GM08714 (cell line): ENCODE results near the gene SEZ6L.

Source experiments
- H3K4me3 ChIP-seq: fragments of 200-500 bp; sonication (Bioruptor generic); 2 replicates; pipeline ENCODE4 v1.5.1; 2014; ENCODE audit warnings: mild to moderate bottlenecking, low read length, inconsistent platforms
- ZNF274 ChIP-seq: IDR thresholded peaks from 2 replicates; pipeline ENCODE4 v1.6.1; 2012; ENCODE audit warnings: mild to moderate bottlenecking, low read depth, low read length

The SEZ6L gene

DNA sequence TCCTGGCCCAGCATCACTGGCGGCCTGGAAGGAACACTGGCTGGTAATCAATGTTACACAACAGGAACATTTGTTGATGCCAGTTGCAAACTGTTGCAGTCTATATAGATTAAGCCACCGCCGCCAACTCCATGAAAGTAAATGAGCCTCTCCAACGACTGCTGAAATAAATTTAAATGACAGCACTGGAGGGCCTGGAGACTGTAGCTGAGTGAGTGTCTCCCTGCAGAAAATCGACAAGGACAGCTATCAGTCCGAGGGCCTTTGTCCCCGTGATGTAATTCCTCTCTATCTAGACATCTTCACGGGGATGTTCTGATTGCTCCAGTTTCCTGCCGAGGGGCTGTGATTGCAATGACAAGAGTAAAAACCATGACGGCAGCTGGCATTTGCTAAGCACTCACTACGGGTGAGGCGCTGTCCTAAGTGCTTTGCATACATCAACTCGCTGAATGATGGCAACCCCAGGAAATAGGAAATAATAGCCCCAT is 120.4 kb downstream of the SEZ6L start:
- H3K4me3 ChIP-seq: no peak overlapping the region
- TF ChIP-seq ZNF274: no peak

DNA sequence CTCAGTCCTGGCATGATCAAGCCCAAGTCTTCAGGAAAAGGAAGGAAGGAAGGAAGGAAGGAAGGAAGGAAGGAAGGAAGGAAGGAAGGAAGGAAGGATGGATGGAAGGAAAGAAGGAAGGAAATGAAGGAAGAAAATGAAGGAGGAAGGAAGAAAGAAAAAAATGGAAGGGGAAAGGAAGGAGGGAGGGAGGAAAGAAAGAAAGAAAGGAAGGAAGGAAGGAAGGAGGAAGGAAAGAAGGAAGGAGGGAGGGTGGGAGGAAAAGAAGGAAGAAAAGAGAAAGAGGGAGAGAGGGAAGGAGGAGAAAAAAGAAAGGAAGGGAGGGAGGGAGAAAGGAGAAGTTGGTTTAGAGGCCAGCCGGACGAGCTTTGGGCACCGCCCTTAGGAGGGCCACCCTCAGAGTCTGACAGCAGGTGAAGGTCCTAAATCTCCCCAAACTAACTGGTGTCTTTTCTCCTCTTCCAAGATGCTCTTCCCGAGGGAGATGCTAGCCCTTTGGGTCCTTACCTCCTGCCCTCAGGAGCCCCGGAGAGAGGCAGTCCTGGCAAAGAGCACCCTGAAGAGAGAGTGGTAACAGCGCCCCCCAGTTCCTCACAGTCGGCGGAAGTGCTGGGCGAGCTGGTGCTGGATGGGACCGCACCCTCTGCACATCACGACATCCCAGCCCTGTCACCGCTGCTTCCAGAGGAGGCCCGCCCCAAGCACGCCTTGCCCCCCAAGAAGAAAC is 122.8 kb downstream of the SEZ6L start:
- H3K4me3 ChIP-seq: no peak overlapping the region
- no peak for TF ChIP-seq ZNF274

DNA sequence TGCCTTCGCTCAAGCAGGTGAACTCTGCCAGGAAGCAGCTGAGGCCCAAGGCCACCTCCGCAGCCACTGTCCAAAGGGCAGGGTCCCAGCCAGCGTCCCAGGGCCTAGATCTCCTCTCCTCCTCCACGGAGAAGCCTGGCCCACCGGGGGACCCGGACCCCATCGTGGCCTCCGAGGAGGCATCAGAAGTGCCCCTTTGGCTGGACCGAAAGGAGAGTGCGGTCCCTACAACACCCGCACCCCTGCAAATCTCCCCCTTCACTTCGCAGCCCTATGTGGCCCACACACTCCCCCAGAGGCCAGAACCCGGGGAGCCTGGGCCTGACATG is 123.4 kb downstream of the SEZ6L start:
- no peak for TF ChIP-seq ZNF274
- H3K4me3 ChIP-seq: no peak overlapping the region

DNA sequence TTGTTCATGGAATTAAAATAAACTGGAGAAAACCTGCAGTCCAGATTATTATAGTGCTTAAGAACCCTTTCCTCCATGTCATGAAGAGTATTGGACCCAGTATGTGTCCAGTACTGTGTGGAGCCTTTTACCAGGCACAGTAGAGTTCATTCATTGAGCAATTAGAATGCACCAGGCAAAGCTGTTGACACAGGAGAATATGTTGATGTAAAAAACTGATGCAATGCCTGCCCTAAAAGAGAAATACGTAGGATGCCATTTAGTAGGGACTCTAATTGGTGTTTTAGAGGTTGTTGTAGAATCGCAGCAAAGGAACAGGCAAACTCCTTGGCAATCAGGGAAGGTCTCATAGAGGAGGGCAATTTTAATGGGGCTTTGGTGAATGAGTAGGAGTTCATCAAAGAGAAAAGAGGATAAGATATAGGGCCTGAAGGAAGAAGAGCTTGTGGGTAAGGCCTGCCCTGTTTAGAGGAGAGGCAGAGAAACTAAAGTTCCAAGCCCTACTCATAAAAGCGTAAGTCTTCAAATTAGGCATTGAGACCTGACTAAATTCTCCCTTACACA is 126.4 kb downstream of the SEZ6L start:
- no peak for TF ChIP-seq ZNF274

DNA sequence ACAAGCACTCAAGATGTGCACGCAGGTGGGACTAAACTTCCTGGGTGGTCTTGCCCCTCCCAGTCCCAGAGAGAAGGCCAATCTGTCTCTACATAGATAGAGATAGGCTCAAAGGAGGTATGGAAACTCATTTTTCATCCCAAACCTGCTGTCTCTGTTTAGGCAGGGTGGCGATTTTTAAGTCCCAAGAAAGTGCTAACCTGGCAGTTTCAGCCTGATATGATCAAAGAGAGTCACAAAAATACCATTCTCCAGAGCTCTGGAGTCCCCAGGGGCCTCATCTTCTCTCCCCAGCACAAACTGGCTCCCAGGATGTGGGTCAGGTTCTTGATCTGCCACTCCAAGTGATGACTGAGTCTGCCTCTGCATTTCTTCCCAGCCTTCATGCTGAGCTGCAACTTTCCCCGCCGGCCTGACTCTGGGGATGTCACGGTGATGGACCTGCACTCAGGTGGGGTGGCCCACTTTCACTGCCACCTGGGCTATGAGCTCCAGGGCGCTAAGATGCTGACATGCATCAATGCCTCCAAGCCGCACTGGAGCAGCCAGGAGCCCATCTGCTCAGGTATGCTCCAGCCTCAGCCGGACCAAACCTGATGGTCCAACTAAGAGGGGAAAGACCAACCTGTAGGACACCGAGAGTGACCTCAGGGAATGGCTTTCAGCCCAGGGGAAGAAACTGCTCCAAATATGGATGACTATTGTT is 129.5 kb downstream of the SEZ6L start:
- TF ChIP-seq ZNF274: no peak
- H3K4me3 ChIP-seq: no peak overlapping the region

More for the DNA sequence above, 126.4 kb downstream of the SEZ6L start:
- H3K4me3 ChIP-seq: no peak overlapping the region

DNA sequence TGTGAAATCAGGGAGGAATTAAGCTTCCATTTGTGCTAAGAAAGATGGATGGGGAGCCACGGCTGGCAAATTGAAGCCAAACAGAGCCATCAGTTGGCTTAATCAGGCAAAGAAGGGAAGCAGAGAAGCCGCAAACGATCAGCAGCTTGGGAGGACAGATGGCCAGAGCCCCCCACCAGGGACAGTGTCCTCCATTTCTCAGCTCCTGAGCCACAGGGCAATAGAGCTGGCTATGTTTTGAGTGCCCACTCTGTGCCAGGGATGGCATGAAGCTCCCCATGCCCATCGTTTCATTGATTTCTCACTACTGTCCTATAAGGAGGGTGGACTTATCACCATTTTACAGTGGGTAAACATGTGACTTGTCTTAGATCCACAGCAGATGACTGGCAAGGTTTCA is 133.5 kb downstream of the SEZ6L start:
- H3K4me3 ChIP-seq: no peak overlapping the region
- TF ChIP-seq ZNF274: no peak

DNA sequence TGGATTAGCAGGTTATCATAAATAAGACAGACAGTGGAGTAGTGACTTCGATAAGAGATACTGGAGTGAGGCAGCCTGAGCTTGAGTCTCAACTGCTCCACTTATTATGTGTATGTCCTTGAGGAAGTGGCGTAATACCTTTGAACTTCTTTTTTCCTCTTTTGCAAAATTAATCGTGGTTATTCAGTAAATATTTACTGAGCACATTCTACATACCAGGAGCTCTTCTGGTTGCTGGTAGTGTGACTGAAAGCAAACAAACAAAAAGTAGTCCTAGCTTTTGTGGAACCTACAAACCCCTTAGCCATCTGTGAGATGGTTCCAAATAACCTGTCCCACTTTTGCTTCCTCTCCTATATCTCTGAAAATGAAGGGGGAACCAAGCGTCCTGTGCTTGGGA is 134.2 kb downstream of the SEZ6L start:
- H3K4me3 ChIP-seq: no peak overlapping the region

DNA sequence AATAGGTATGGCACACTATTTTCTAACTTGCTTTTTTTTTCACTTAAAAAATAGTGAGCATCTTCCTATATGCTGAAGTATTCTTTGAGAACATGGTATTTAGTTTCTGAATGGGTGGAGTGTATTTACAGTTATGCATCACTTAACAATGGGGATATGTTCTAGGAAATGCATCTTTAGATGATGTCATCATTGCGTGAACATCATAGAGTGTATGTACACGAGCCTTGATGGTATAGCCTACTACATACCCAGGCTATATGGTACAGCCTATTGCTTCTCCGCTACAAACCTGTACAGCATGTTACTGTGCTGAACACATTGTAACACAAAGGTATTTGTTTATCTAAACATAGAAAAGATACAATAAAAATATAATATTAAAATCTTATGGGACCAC is 135.5 kb downstream of the SEZ6L start:
- H3K4me3 ChIP-seq: no peak overlapping the region
- TF ChIP-seq ZNF274: no peak

More for the DNA sequence above, 134.2 kb downstream of the SEZ6L start:
- no peak for TF ChIP-seq ZNF274

DNA sequence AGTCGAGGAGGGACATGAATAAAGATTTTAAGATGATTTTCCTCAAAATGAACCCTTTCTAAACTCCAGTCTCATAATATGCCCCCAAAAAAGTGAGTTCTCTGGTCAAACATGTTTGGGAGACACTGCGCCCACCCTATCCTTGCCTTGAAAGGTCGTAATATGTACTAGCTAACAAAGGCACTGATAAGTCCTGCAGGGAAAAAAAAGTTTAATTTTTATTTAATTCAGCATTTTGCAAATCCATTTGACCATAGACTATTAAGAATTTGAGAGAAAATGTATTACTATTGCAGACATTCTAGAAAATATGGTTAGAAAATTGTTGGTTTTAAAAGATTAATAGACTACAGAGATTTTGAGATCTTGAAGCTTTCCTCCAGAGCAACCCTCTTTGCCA is 139.2 kb downstream of the SEZ6L start:
- TF ChIP-seq ZNF274: no peak
- no peak overlapping the region for H3K4me3 ChIP-seq

DNA sequence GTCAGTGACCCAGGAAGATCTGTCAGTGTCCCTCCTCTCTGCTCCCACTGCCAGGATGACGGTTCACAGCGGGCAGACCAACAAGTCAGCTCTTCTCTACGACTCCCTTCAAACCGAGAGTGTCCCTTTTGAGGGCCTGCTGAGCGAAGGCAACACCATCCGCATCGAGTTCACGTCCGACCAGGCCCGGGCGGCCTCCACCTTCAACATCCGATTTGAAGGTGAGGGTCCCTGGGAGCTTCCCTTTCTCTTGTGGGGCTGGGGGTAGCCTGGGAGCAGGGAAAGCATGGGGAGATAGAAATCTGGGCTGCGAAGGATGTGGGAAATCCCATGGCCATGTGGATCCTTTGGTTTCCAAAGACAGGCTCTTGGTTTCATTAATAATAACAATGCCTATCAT is 141.4 kb downstream of the SEZ6L start:
- no peak for TF ChIP-seq ZNF274
- H3K4me3 ChIP-seq: no peak overlapping the region

DNA sequence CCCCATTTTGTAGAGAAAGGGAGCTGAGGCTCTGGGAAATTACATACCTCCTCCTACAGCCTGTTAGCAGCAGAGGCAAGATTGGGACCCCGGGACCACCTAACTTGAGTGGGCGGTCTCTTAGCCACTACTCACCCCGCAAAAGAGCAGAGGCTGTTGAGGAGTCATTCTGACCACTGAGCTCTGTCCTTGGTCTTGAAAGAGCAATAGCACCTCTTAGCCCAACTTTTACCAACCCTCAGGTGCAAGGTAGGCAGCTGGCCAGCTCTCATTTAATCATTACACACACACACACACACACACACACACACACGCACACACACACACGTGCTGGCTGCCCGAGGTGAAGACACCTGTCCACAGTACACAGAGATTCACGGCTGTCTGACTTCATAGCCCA is 144.0 kb downstream of the SEZ6L start:
- no peak for TF ChIP-seq ZNF274
- no peak overlapping the region for H3K4me3 ChIP-seq

DNA sequence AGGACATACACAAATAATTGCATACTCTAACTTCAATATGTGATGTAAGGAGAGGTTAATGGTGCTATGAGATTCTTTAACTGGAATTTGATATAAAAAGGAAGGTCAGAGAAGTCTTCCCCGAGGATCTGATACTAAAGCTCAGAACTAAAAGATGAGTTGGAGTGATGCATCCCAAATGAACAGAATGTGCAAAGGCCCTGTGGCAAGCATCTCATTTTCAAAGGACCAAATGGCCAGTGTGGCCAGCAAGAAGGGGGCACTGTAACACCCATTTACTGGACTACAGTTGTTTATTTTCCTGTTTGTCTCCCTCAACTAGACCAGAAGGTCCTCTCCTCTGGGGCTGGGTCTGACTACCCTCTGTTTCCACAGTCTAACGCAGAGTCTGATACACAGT is 144.9 kb downstream of the SEZ6L start:
- TF ChIP-seq ZNF274: no peak
- no peak overlapping the region for H3K4me3 ChIP-seq

DNA sequence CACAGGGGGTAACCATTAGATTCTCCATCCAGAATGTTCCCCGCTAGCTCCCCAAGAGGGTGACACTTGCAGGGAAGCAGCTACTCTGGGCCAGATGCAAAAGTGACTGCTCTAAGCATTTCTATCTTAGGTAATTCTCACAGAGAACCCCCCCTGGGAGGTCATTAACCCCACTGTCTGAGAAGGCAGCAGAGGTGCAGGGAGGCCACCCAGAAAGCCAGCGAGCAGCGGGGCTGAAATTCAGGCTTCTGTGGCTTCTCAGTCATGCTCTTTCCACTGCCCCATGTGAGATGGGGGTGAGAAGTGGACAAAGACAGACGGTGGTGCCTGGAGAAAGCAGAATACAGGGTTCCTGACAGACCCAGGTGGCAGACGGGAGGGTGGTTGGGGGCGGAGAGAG is 145.4 kb downstream of the SEZ6L start:
- TF ChIP-seq ZNF274: no peak
- no peak overlapping the region for H3K4me3 ChIP-seq

DNA sequence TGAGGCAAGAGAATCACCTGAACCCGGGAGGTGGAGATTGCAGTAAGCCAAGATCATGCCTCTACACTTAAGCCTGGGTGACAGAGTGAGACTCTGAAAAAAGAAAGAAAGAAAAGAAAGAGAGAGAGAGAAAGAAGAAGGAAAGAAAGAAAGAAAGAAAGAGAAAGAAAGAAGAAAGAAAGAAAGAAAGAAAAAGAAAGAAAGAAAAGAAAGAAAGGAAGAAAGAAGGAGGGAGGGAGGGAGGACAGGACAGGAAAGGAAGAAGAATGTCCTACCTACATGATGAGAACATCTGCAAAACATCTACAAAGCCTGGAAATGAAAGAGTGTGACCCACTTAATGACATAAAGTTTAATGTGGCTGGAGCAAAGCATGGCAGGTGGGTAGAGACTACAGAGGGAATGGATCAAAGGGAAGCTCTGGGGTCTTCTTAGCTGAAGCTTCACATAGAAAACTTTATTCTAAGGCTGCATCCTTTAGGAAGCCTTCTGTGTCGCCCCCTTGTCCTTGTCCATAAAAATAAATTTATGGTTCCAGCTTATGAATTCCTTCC is 147.5 kb downstream of the SEZ6L start:
- no peak for TF ChIP-seq ZNF274
- H3K4me3 ChIP-seq: no peak overlapping the region

DNA sequence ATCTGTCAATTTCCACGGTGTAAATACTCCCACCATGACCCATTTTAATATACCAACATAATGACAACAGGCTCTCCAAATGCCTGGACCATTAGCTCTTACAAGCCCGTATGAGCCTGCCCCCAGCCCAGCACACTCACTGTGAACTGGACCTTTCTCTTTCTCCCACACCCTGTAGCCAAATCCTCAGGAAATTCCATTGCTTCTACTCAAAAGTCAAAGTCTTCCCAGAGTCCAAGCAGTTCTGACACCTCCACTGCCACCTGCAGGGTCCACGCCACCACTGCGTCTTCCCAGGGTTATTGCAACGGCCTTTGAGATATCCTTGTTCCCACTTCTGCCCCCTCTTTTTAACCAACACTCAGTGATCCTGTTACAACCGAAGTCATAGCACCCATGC is 149.7 kb downstream of the SEZ6L start:
- no peak for TF ChIP-seq ZNF274
- H3K4me3 ChIP-seq: no peak overlapping the region

DNA sequence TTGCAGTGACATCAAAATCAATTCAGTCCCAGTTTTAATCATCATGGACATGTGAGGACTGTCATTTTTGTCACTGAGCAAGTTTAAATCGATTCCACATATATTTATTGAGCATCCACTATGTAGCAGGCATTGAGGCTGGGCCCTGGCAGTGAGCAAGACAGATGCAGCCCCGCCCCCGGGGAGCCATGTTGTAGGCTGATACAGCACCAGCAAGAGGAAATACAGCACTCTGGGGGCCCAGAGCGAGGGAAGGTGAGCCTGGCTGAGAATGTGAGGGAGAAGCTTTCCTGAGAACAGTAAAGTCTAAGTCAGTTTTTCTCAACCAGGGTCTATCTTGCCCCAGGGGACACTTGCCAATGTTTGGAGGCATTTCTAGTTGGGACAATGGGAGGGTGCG is 151.2 kb downstream of the SEZ6L start:
- no peak for TF ChIP-seq ZNF274
- H3K4me3 ChIP-seq: no peak overlapping the region
